Brain pericyte (primary cell): Measurements from ENCODE around the gene MOSPD3.

Experiments used
- DNase-seq: peaks from one replicate; pipeline ENCODE4 v3.0.0-alpha.2; 2012; ENCODE audit warnings: low read depth, low spot score

Gene MOSPD3

DNA sequence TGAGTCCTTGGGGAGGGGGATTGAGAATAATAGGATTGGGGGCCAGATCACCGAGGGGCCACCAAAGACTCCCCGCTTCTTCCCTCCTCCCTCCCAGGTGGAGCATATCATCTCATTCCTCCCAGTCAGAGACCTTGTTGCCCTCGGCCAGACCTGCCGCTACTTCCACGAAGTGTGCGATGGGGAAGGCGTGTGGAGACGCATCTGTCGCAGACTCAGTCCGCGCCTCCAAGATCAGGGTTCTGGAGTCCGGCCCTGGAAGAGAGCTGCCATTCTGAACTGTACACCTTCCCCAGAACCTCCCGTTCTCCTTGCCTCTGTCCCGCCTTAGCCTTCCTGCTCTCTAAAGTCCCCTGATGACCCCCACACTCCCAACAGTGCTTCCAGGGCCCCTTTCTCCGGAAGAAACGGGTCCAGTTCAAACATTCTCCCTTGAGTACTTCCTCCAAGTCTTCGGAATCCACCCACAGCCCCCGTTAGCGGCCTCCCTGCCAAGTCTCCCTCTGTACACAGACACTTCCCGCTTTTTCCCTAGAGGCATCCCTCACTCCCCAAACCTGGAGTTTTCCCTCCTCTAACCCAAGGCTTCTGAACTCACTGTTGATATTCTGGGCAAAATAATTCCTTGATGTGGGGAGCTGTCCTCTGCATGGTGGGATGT is 22.1 kb upstream of the MOSPD3 start:
- no peak for DNase-seq

GRCh38 chr7:100591596-100591995 is 20.7 kb upstream of the MOSPD3 start:
- DNase-seq = no peak

DNA sequence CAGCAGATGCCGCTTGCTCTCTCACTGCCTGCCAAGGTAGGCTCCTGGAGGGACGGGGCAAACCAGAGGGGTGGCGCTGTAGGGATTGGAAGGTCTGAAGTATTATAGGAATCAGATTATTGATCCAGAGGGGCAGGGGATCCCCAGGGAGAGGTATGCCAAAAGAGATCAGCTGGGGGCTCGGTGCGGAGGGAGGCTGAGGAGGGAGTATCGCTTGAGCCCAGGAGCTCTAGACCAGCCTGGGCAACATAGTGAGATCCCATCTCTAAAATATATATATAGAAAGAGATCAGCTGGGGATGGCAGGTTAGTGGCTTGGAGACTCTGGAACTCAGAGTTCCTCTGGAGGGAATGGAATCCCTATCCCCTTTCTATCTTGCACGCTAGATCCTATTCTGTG is 17.2 kb upstream of the MOSPD3 start:
- no peak for DNase-seq

DNA sequence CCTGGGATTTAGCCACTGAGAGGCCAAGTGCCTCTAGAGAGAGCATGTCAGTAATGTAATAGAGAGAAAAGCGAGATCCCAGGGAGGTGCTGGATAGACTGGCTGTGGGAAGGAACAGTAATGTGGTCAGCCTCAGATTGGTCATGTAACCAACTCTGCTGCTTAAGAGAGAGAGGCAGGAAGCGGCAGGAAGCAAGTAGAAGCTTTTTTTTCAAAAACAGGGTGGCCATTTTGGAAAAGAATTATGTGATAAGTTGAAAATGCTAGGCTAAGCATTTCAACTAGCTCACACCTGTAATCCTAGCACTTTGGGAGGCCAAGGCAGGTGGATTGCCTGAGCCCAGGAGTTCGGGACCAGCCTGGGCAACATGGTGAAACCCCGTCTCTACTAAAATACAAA is 13.9 kb upstream of the MOSPD3 start:
- no peak for DNase-seq

GRCh38 chr7:100599911-100600729 is 12.2 kb upstream of the MOSPD3 start:
- DNase-seq = no peak

GRCh38 chr7:100600730-100601038 is 11.7 kb upstream of the MOSPD3 start:
- no peak for DNase-seq

DNA sequence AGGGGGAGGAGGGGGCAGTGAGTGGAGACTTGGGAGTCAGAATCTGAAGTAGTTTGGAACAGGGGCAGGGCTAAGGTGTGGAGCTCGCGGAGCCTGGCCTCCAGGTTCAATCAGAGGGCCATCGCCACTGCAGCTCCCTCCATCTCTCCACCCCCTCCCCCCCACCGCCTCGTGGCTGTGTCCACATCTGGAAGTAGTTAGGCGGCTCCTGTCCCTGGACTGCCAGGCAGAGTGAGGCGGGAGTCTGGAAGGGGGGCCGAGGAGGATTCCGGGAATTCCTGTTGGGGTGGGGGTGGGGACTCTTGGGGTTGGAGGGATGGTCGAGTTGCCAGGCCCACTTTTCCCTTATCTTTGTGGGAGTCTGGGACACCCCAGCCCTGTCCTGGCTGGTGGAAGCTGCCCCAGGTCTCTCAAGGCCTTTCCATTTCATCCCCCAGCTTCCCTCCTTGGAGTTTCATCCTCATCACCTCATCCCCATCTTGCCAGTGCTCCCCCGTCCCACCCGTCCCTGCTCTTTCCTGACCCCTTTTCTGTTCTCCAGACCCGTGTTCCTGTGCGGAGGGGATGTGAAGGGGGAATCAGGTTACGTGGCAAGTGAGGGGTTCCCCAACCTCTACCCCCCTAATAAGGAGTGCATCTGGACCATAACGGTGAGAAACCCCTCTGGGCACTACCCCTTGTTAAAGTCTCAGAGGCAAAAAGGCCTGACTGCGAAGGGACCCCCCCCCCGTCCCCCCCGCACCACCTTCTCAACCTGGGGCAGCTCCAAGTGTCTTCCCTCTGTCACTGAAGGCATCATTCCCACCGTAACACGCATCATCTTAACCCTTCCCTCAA is 9.2 kb upstream of the MOSPD3 start:
- DNase-seq = peak; percentile 44

DNA sequence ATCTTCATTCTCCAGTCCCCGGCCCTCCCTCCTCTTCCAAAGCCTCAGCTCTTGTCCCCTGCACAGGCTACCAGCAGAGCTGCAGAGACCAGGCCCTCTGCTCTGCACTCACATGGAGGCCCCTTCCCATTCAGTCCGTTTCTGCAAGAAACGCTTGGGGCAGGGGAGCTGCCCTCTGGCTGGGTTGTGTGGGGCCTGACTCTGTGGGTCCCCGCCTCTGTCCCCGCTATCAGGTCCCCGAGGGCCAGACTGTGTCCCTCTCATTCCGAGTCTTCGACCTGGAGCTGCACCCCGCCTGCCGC is 8.7 kb upstream of the MOSPD3 start:
- DNase-seq = no peak

- no peak for DNase-seq
Observed at GRCh38 chr7:100604028-100604975, 8.0 kb upstream of the MOSPD3 start.

GRCh38 chr7:100604976-100605911 is 7.1 kb upstream of the MOSPD3 start:
- DNase-seq = no peak

- no peak for DNase-seq
Observed at GRCh38 chr7:100606313-100606712, 6.0 kb upstream of the MOSPD3 start.

DNA sequence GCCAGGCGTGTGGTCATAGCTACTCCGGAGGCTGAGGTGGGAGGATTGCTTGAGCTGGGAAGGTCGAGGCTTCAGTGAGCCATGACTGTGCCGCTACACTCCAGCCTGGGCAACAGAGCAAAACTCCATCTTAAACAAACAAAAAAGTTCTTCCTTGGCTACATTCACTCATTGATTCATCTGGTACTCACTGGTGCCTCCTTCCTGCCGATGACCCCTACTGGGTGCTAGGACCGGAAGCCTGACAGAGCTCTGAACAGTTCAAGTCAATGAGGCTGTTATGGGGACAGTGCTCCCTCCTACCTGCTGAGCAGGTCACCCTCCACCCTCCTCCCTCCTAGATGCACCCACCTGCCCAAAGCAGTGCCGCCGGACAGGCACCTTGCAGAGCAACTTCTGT is 5.2 kb upstream of the MOSPD3 start:
- DNase-seq = no peak

GRCh38 chr7:100609958-100610357 is 2.4 kb upstream of the MOSPD3 start:
- no peak for DNase-seq

GRCh38 chr7:100612730-100613390 is 520 bp downstream of the MOSPD3 start:
- DNase-seq = no peak

GRCh38 chr7:100613412-100614175 is 1.3 kb downstream of the MOSPD3 start:
- no peak for DNase-seq

GRCh38 chr7:100614308-100614861 is 2.0 kb downstream of the MOSPD3 start:
- no peak for DNase-seq

GRCh38 chr7:100620239-100620638 is 7.9 kb downstream of the MOSPD3 start:
- no peak for DNase-seq

DNA sequence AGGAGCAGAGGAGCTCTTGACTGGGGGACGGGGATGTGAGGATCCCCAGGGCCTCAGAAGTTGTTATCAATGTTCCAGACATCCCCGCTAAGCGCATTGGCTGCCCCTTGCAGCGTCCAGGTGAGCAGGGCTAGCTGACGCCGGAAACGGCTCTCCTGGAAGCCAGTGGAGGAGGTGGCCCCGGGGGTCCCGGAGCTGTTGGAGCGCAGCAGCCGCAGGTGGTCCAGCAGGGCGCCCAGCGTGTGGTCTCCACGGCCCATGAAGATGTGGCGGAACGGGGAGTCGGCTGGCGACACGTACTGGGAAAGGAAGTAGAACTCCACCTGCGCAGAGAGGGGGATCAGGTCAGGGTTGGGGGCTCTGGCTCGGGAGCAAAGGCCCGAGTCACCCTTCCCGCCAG is 8.5 kb downstream of the MOSPD3 start:
- no peak for DNase-seq

DNA sequence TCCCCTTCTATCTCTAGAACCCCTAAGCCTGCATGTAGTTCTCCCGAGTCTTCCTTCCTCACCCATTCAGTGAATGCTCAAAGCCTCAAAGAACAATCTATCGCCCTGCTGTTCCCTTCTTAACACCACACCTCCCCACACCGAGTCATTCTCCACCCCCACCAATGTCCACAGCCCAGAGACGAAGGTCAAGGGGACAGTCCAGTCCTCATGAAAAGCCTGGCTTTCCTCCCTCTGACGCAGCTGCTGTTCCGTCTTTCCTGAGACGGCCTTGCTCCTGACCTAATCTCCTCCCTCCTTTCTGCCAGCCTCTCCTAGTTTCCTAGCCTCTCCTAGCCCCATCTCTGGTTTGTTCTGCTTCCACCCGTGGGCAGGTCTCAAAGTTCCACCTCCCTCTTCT is 9.2 kb downstream of the MOSPD3 start:
- DNase-seq = no peak
